SK-N-SH treated with all-trans-retinoic acid at 6 μM for 48 hours (cell line): Measurements from ENCODE around the gene CRHR2.
A peak's percentile ranks its signal among the peaks of the same experiment; 100 is the strongest.
"Not testable (repeated sequence)": the region's sequence is repeated elsewhere in the genome, so short reads cannot be mapped to it uniquely, and the experiment has no call there.

ENCODE experiments used
- ATAC-seq: fragments of 200-7000 bp; cut with Tn5 transposase; 3 replicates; pipeline ENCODE4 v1.9.1; 2020; ENCODE audit warnings: mild to moderate bottlenecking, moderate library complexity
- ARNTL ChIP-seq: fragments of 450-650 bp; formaldehyde crosslinking; IDR thresholded peaks from 2 replicates; pipeline ENCODE4 v1.5.0; 2020; ENCODE audit warnings: low read depth, mild to moderate bottlenecking, moderate library complexity, borderline replicate concordance
- BACH2 ChIP-seq: fragments of 250-450 bp; sonication (Bioruptor Pico); IDR thresholded peaks from 2 replicates; pipeline ENCODE4 v1.9.0; 2021; ENCODE audit warnings: mild to moderate bottlenecking, borderline replicate concordance
- ISL1 ChIP-seq: fragments of 250-450 bp; sonication (Bioruptor Pico); IDR thresholded peaks from 2 replicates; pipeline ENCODE4 v2.1.2; 2022; ENCODE audit warnings: mild to moderate bottlenecking, moderate library complexity
- OSR1 ChIP-seq: fragments of 250-450 bp; sonication (Bioruptor Pico); IDR thresholded peaks from 2 replicates; pipeline ENCODE4 v1.8.0; 2022; ENCODE audit warnings: moderate library complexity, mild to moderate bottlenecking, inconsistent platforms
- PPARA ChIP-seq: fragments of 250-450 bp; sonication (Bioruptor Pico); IDR thresholded peaks from 2 replicates; pipeline ENCODE4 v1.5.0; 2020; ENCODE audit warnings: mild to moderate bottlenecking, borderline replicate concordance
- TOX ChIP-seq: fragments of 250-450 bp; sonication (Bioruptor Pico); IDR thresholded peaks from 2 replicates; pipeline ENCODE4 v1.8.0; 2021; ENCODE audit warnings: mild to moderate bottlenecking, moderate library complexity, borderline replicate concordance
- TSHZ2 ChIP-seq: fragments of 250-450 bp; sonication (Bioruptor Pico); IDR thresholded peaks from 2 replicates; pipeline ENCODE4 v1.5.0; 2020; ENCODE audit warnings: mild to moderate bottlenecking, moderate library complexity
- ZFP3 ChIP-seq: fragments of 250-450 bp; sonication (Bioruptor Pico); IDR thresholded peaks from 2 replicates; pipeline ENCODE4 v1.5.0; 2020; ENCODE audit warnings: mild to moderate bottlenecking, moderate library complexity
- ZFP30 ChIP-seq: fragments of 450-650 bp; formaldehyde crosslinking; IDR thresholded peaks from 2 replicates; pipeline ENCODE4 v1.5.0; 2022; ENCODE audit warnings: mild to moderate bottlenecking, moderate library complexity
- ZNF565 ChIP-seq: fragments of 450-650 bp; formaldehyde crosslinking; conservative IDR thresholded peaks from 2 replicates; pipeline ENCODE4 v1.5.0; 2020; ENCODE audit warnings: low read depth, mild to moderate bottlenecking, moderate library complexity
- ZNF70 ChIP-seq: fragments of 450-650 bp; formaldehyde crosslinking; IDR thresholded peaks from 2 replicates; pipeline ENCODE4 v1.5.0; 2020; ENCODE audit warnings: mild to moderate bottlenecking, moderate library complexity
- TF ChIP-seq, protein P1 (sequence below): fragments of 250-450 bp; sonication (Bioruptor Pico); IDR thresholded peaks from 2 replicates; pipeline ENCODE4 v1.8.0; 2021; ENCODE audit warnings: low read depth, mild to moderate bottlenecking, moderate library complexity, borderline replicate concordance
- TF ChIP-seq, protein P2 (sequence below): fragments of 250-450 bp; sonication (Bioruptor Pico); IDR thresholded peaks from 2 replicates; pipeline ENCODE4 v1.5.1; 2020; ENCODE audit warnings: low read depth, mild to moderate bottlenecking, moderate library complexity

The CRHR2 gene

GRCh38 chr7:30721211-30721610, 39.0 kb upstream of the CRHR2 start (continued):
- TF ChIP-seq BACH2 (CRISPR knock-in tag) (no peak), OSR1 (no peak), ZFP30 (CRISPR knock-in tag) (no peak), PPARA (no peak), ISL1 (no peak)
- TF ChIP-seq, all 23 proteins: peak for 0

DNA sequence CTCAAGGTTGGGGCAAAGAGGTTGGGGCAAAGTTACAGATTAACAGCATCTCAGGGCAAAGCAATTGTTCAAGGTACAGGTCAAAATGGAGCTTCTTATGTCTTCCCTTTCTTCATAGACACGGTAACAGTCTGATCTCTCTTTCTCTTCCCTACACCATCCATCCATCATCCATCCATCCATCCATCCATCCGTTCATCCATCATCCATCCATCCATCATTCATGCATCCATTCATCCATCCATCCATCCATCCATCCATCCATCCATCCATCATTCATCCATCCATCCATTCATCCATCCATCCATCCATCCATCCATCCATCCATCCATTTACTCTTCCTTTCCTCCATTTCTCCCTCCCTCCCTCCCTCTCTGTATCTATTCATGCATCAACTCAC, 37.2 kb upstream of the CRHR2 start:
- ATAC-seq = not testable (repeated sequence)

GRCh38 chr7:30717181-30717580, 34.9 kb upstream of the CRHR2 start:
- peak; percentile 34; the same call in 1 of the 3 replicates for ATAC-seq
- TF ChIP-seq PPARA = no peak
- TF ChIP-seq OSR1 = no peak

DNA sequence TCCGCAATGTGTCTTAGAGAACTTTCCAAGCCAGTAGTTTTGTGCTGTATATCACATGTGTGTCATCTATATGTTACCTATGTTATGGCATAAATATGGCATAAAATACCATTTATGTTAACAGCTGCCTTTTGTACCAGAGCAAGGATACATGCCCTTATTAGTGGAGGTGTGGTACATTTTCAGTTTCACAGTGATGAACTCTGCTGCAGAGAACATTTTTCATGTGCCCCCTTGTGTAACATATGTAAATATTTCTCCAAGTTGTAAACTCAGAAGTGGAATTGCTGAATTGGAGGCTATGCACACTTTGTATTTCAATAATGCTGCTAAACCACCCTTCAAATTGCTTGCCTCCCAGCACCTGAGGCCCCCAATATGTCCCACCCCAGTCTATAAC, 31.9 kb upstream of the CRHR2 start:
- ATAC-seq = no peak
- TF ChIP-seq ARNTL (CRISPR knock-in tag) (no peak), TOX (CRISPR knock-in tag) (no peak)
- TF ChIP-seq, protein P1, sequence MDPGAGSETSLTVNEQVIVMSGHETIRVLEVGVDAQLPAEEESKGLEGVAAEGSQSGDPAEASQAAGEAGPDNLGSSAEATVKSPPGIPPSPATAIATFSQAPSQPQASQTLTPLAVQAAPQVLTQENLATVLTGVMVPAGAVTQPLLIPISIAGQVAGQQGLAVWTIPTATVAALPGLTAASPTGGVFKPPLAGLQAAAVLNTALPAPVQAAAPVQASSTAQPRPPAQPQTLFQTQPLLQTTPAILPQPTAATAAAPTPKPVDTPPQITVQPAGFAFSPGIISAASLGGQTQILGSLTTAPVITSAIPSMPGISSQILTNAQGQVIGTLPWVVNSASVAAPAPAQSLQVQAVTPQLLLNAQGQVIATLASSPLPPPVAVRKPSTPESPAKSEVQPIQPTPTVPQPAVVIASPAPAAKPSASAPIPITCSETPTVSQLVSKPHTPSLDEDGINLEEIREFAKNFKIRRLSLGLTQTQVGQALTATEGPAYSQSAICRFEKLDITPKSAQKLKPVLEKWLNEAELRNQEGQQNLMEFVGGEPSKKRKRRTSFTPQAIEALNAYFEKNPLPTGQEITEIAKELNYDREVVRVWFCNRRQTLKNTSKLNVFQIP = no peak

DNA sequence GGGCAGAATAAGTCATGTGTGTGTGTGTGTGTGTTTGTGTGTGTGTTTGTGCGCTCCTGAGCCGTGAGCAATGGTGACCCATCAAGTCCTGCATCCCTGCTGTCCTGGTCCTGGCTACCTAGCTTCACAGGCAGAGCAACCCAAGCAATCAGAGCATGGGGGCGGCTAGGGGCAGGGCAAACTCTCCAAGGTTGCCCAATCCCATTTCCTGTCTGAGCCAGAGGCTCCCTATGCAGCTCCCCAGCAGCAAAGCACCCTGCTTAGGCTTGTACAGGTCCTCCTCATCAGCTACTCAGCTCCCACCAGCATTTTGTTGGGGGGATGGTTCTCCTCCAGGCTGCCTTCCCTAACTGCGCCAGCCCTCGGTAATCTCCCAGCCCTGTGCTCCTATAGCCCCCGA, 31.1 kb upstream of the CRHR2 start:
- no peak for ATAC-seq
- no peak for TF ChIP-seq BACH2 (CRISPR knock-in tag)
- TF ChIP-seq, all 23 proteins: peak for 0

- no peak for ATAC-seq
Measured at GRCh38 chr7:30710669-30711068, 28.4 kb upstream of the CRHR2 start.

More at GRCh38 chr7:30710669-30711068, 28.4 kb upstream of the CRHR2 start:
- TF ChIP-seq, protein P2, sequence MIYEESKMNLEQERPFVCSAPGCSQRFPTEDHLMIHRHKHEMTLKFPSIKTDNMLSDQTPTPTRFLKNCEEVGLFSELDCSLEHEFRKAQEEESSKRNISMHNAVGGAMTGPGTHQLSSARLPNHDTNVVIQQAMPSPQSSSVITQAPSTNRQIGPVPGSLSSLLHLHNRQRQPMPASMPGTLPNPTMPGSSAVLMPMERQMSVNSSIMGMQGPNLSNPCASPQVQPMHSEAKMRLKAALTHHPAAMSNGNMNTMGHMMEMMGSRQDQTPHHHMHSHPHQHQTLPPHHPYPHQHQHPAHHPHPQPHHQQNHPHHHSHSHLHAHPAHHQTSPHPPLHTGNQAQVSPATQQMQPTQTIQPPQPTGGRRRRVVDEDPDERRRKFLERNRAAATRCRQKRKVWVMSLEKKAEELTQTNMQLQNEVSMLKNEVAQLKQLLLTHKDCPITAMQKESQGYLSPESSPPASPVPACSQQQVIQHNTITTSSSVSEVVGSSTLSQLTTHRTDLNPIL (CRISPR knock-in tag) = no peak
- TF ChIP-seq, protein P1 = no peak
- no peak for TF ChIP-seq ISL1
- TF ChIP-seq ZFP3 (CRISPR knock-in tag) = no peak
- TF ChIP-seq ZNF70 (CRISPR knock-in tag) = no peak
- no peak for TF ChIP-seq PPARA
- no peak for TF ChIP-seq ZNF565
- TF ChIP-seq TSHZ2 (CRISPR knock-in tag) = no peak
- TF ChIP-seq, all 23 proteins: peak for 0
